Measurements from ENCODE around the gene RAB7A. TPM values are rescaled to one million over a fixed set of nuclear protein-coding genes. Genes with fewer than 3 reads are reported as not detected.

RAB7A gene
- 298 TPM for total RNA-seq (ENCODE audit: unreplicated experiment)
- long read RNA-seq, transcript RAB7A-201 (6 exons, 2,244 nt), result major isoform, 81 of 113 reads
- long read RNA-seq, partial matches to known transcripts, result 21 of 113 reads
- long read RNA-seq, other reads (novel, unspliced or antisense), result 8 of 113 reads

GRCh38 chr3:128726023-128727016, at the start of gene RAB7A:
Gene RAB7A, plus strand, starts transcription at chr3:128726183. Its CDS starts 69,185 bp downstream, at chr3:128795368.
- peaks cover 21% of the 10 kb centered on the region for H3K4me1 Mint-ChIP-seq (ENCODE audit: low read depth, unreplicated experiment)
- DNase-seq, result peak; percentile 97
- H3K9me3 Mint-ChIP-seq (ENCODE audit: unreplicated experiment), result peaks cover 14% of the 10 kb centered on the region
- peak within 1 kb of the TSS; percentile 80 for H3K27ac Mint-ChIP-seq (ENCODE audit: unreplicated experiment)
- H3K27me3 Mint-ChIP-seq (ENCODE audit: unreplicated experiment), result peaks cover 3% of the 10 kb centered on the region
- no peak for TF ChIP-seq CTCF (IDR thresholded peaks at IDR 0.05; ENCODE audit: partially characterized antibody, unreplicated experiment)
- H3K36me3 Mint-ChIP-seq (ENCODE audit: unreplicated experiment), result no peaks in the 10 kb centered on the region
- peak within 1 kb of the TSS; percentile 95 for H3K4me3 Mint-ChIP-seq (ENCODE audit: unreplicated experiment)

DNA sequence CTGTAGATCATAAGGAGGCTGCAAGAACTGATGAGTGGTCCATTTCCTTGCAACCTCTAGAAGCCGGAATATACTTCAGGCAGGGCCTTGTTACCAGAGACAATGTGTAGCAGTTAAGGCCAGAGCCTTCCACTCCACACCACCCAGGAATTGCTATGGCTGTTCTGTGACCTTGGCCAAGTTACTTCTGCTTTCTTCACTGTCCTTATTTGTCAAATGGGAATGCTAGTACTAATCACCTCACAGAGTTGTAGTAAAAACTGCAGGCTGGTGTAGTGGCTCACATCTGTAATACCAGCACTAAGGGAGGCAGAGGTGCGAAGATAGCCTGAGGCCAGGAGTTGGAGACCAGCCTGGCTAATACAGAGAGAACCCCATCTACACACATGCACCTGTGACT, 46.6 kb upstream of the RAB7A start:
- Mint-ChIP-seq H3K4me1 (ENCODE audit: low read depth, unreplicated experiment) (no peaks in the 10 kb centered on the region), H3K4me3 (ENCODE audit: unreplicated experiment) (no peak overlapping the region), H3K27me3 (ENCODE audit: unreplicated experiment) (peaks cover 2% of the 10 kb centered on the region), H3K27ac (ENCODE audit: unreplicated experiment) (no peak overlapping the region), H3K9me3 (ENCODE audit: unreplicated experiment) (no peaks in the 10 kb centered on the region), H3K36me3 (ENCODE audit: unreplicated experiment) (no peaks in the 10 kb centered on the region)
- DNase-seq, result no peak
- TF ChIP-seq CTCF (IDR thresholded peaks at IDR 0.05; ENCODE audit: partially characterized antibody, unreplicated experiment), result no peak

DNA sequence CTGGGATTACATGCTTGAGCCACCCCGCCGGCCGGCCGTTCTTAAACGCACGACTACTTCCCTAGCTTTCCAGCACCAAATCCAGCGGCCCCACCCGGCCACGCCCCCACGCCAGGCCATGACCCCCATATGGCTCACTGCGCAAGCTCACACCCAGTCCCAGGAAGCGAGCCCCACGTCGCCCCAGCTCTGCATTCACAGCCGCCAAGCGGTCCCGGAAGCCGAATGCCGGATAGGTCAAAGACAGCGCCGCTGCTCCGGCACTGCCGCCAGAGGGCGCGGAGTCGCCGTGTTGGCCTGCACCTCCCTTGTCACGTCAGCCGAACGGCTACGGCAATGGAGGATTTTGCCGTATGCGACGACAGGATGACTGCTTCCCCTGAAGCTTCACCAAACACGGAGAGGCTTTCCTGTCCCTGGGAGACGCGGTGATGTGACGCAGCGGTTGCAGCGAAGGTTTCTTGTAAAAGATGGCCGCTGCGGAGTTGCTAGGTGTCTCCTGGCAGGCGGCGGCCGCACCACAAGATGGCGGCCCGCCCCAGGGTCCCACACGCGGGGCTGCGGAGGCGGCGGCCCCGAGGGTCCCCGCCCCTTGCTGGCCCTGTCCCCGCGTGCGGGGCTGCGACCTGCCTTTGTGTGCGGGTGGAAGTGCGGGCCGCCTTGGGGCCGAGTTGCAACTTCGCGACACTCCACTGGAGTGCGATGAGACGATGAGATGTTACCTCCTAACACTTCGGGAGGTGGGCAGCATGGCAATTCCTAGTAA, 45.2 kb upstream of the RAB7A start:
- no peaks in the 10 kb centered on the region for H3K9me3 Mint-ChIP-seq (ENCODE audit: unreplicated experiment)
- H3K27ac Mint-ChIP-seq (ENCODE audit: unreplicated experiment), result peak overlapping the region; percentile 98
- DNase-seq, result peak; percentile 94
- peak overlapping the region; percentile 82 for H3K4me3 Mint-ChIP-seq (ENCODE audit: unreplicated experiment)
- H3K27me3 Mint-ChIP-seq (ENCODE audit: unreplicated experiment), result peaks cover 2% of the 10 kb centered on the region
- no peaks in the 10 kb centered on the region for H3K36me3 Mint-ChIP-seq (ENCODE audit: unreplicated experiment)
- no peaks in the 10 kb centered on the region for H3K4me1 Mint-ChIP-seq (ENCODE audit: low read depth, unreplicated experiment)
- peak; percentile 80 for TF ChIP-seq CTCF (IDR thresholded peaks at IDR 0.05; ENCODE audit: partially characterized antibody, unreplicated experiment)

DNA sequence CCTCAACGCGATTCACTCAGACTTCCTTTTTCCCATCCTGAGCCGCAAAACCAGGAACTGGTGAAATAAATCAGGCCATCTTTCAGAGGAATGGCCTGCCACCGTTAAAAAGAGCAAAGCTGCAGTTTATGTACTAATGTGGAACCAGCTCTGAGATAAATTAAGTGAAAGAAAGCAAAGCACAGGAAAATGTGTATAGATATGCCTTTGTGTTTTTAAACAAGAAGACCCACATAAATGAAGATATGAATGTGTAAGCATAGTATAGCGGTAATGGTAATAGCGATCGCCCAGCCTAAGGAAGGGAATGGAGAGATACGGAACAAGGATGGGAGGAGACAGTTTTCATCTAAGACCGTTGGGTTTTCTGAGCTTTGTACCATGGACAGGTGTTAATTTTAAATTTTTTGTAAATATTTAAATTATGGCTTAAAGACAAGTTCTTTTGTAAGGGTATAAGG, 44.6 kb upstream of the RAB7A start:
- no peaks in the 10 kb centered on the region for H3K9me3 Mint-ChIP-seq (ENCODE audit: unreplicated experiment)
- no peak for DNase-seq
- H3K36me3 Mint-ChIP-seq (ENCODE audit: unreplicated experiment), result no peaks in the 10 kb centered on the region
- no peak for TF ChIP-seq CTCF (IDR thresholded peaks at IDR 0.05; ENCODE audit: partially characterized antibody, unreplicated experiment)
- peak overlapping the region; percentile 82 for H3K4me3 Mint-ChIP-seq (ENCODE audit: unreplicated experiment)
- peak overlapping the region; percentile 98 for H3K27ac Mint-ChIP-seq (ENCODE audit: unreplicated experiment)
- H3K27me3 Mint-ChIP-seq (ENCODE audit: unreplicated experiment), result peaks cover 2% of the 10 kb centered on the region
- H3K4me1 Mint-ChIP-seq (ENCODE audit: low read depth, unreplicated experiment), result no peaks in the 10 kb centered on the region

Measured in glutamatergic neuron (in vitro differentiated cells).